Activated CD8-positive, alpha-beta T cell treated with anti-CD3 and anti-CD28 coated beads for 36 hours (primary cell): ENCODE data around the gene GPI. TPM values are rescaled to one million over a fixed set of nuclear protein-coding genes. Genes with fewer than 3 reads are reported as not detected.

Experiments used
- ATAC-seq: fragments of 200-7000 bp; cut with Tn5 transposase; one replicate; pipeline ENCODE4 v1.10.0; 2021; ENCODE audit warnings: mild to moderate bottlenecking, moderate library complexity
- CTCF ChIA-PET: fragments of 350-600 bp; sonication (Branson Sonifier 250); formaldehyde crosslinking; loops from one replicate; lab custom pipeline; 2021; ENCODE audit warnings: antibody characterized with exemption; lab: Charles Lee
- POLR2A ChIA-PET: fragments of 350-600 bp; sonication (Branson Sonifier 250); formaldehyde crosslinking; loops from one replicate; lab custom pipeline; 2021; ENCODE audit warnings: antibody characterized with exemption; lab: Charles Lee
- DNase-seq: peaks from one replicate; pipeline ENCODE4 v3.0.0-alpha.2; 2020
- H3K27ac Mint-ChIP-seq: one replicate; pipeline ENCODE4 v1.8.0; 2021; ENCODE audit warnings: mild to moderate bottlenecking, mixed read lengths
- H3K27me3 Mint-ChIP-seq: one replicate; pipeline ENCODE4 v1.8.0; 2021; ENCODE audit warnings: mixed read lengths
- H3K36me3 Mint-ChIP-seq: one replicate; pipeline ENCODE4 v1.8.0; 2021; ENCODE audit warnings: low read depth, mixed read lengths
- H3K4me1 Mint-ChIP-seq: one replicate; pipeline ENCODE4 v1.8.0; 2021; ENCODE audit warnings: low read depth, mixed read lengths
- H3K4me3 Mint-ChIP-seq: one replicate; pipeline ENCODE4 v1.8.0; 2021; ENCODE audit warnings: mild to moderate bottlenecking, moderate library complexity, mixed read lengths
- H3K9me3 Mint-ChIP-seq: one replicate; pipeline ENCODE4 v1.8.0; 2021; ENCODE audit warnings: mixed read lengths
- CTCF ChIP-seq: fragments of 200-600 bp; IDR thresholded peaks from one replicate; pipeline ENCODE4 v1.8.0; 2022; ENCODE audit warnings: antibody characterized with exemption, mild to moderate bottlenecking
- intact Hi-C: fragments of 100-400 bp; cut with micrococcal nuclease; formaldehyde crosslinking; loops from one replicate; pipeline ENCODE4 v1.10.0; 2022
- total RNA-seq, 2 experiments: library from RNA; stranded (reverse); gene quantifications; one replicate each; pipeline ENCODE4 v1.2.3, GENCODE V29; 2021

The GPI gene
- total RNA-seq, 2 experiments from 2014 or later, result 847 to 870 TPM

DNA sequence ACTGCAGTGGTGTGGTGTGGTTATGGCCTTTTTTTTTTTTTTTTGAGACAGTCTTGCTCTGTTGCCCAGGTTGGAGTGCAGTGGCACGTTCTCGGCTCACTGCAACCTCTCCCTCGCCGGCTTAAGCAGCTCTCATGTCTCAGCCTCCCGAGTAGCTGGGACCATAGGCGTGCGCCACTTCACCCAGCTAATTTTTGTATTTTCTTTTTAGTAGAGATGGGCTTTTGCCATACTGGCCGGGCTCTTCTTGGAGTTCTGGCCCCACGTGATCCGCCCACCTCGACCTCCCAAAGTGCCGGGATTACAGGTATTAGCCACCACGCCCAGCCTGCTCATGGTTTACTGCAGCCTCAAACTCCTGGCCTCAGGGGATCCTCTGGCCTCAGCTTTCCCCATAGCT is 46.2 kb downstream of the GPI start:
- no peak for TF ChIP-seq CTCF
- CTCF ChIA-PET, result no interaction called here
- H3K27me3 Mint-ChIP-seq, result no peaks in the 10 kb centered on the region
- peaks cover 9% of the 10 kb centered on the region for H3K4me1 Mint-ChIP-seq
- H3K4me3 Mint-ChIP-seq, result no peak overlapping the region
- ATAC-seq (no peak), DNase-seq (no peak)
- POLR2A ChIA-PET, result interaction anchor here (1.0 to 2.5 kb wide), 3 partner anchors 12 to 24 kb away, joined by 3 to 7 read pairs (median 3); partner anchors contain the start of gene UBA2
- H3K27ac Mint-ChIP-seq, result no peak overlapping the region
- no peaks in the 10 kb centered on the region for H3K9me3 Mint-ChIP-seq
- H3K36me3 Mint-ChIP-seq, result peaks cover 35% of the 10 kb centered on the region
- intact Hi-C loops, result no loop called here

- ChIA-PET CTCF (interaction anchor here (1.3 to 2.8 kb wide), 2 partner anchors 10 to 14 kb away, joined by 3 to 12 read pairs; no protein-coding TSS in a partner anchor), POLR2A (interaction anchor here (1.0 to 3.9 kb wide), 3 partner anchors 11 to 15 kb away, joined by 3 to 17 read pairs (median 3); partner anchors contain the start of genes PDCD2L and UBA2)
- peak overlapping the region; percentile 15 for H3K27ac Mint-ChIP-seq
- H3K36me3 Mint-ChIP-seq, result peaks cover 41% of the 10 kb centered on the region
- intact Hi-C loops, result no loop called here
- H3K9me3 Mint-ChIP-seq, result no peaks in the 10 kb centered on the region
- DNase-seq (no peak), ATAC-seq (no peak)
- H3K4me3 Mint-ChIP-seq, result no peak overlapping the region
- no peaks in the 10 kb centered on the region for H3K27me3 Mint-ChIP-seq
- H3K4me1 Mint-ChIP-seq, result peaks cover 8% of the 10 kb centered on the region
- no peak for TF ChIP-seq CTCF
Observed at GRCh38 chr19:34416021-34416545, 51.1 kb downstream of the GPI start.

DNA sequence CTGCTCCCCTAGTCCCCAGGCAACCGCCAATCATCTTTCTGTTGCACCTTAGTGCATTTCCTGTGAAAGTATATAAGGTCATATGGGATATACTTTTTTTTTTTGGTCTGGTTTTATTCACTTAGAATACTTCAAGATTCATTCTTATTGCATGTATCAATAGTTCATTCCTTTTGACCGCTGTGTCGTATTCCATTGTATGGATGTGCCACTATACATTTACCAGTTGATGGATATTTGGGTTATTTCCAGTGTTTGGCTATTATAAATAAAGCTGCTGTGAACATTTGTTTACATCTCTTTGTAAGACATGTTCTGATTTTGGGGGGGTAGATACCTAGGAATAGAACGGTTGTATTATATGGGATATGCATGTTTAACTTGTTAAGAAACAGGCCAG is 53.3 kb downstream of the GPI start:
- ChIA-PET CTCF (no interaction called here), POLR2A (no interaction called here)
- H3K4me1 Mint-ChIP-seq, result peaks cover 8% of the 10 kb centered on the region
- no peak overlapping the region for H3K4me3 Mint-ChIP-seq
- no peaks in the 10 kb centered on the region for H3K9me3 Mint-ChIP-seq
- intact Hi-C loops, result no loop called here
- no peak for TF ChIP-seq CTCF
- ATAC-seq (no peak), DNase-seq (no peak)
- no peaks in the 10 kb centered on the region for H3K27me3 Mint-ChIP-seq
- peaks cover 43% of the 10 kb centered on the region for H3K36me3 Mint-ChIP-seq
- H3K27ac Mint-ChIP-seq, result no peak overlapping the region

GRCh38 chr19:34426096-34426661 is 61.2 kb downstream of the GPI start:
- POLR2A ChIA-PET, result interaction anchor here (1.0 to 2.4 kb wide), 3 partner anchors 21 to 58 kb away, joined by 3 to 8 read pairs (median 3); no protein-coding TSS in a partner anchor

More at GRCh38 chr19:34426096-34426661, 61.2 kb downstream of the GPI start:
- CTCF ChIA-PET, result no interaction called here
- Mint-ChIP-seq H3K4me3 (peak overlapping the region; percentile 10), H3K27me3 (no peaks in the 10 kb centered on the region), H3K27ac (peak overlapping the region; percentile 66), H3K4me1 (peaks cover 19% of the 10 kb centered on the region), H3K9me3 (no peaks in the 10 kb centered on the region), H3K36me3 (peaks cover 42% of the 10 kb centered on the region)
- DNase-seq (no peak), ATAC-seq (no peak)
- intact Hi-C loops, result no loop called here
- no peak for TF ChIP-seq CTCF
